H9 (cell line): ENCODE data around the gene CAB39L. TPM values are rescaled to one million over a fixed set of nuclear protein-coding genes. Genes with fewer than 3 reads are reported as not detected.

ENCODE experiments used
- DNase-seq: peaks from one replicate; pipeline ENCODE4 v3.0.0-alpha.2; 2017
- H2AFZ ChIP-seq: one replicate; pipeline ENCODE4 v1.6.1; 2013; ENCODE audit warnings: mild to moderate bottlenecking, low read length, control low read depth, moderate library complexity
- H2AK5ac ChIP-seq: 2 replicates; pipeline ENCODE4 v1.6.1; 2013; ENCODE audit warnings: low read length, control low read depth, mixed read lengths; ENCODE audit not compliant: insufficient read length
- H2BK120ac ChIP-seq: one replicate; pipeline ENCODE4 v1.6.1; 2013; ENCODE audit warnings: low read depth, mild to moderate bottlenecking, low read length, control low read depth, inconsistent platforms; ENCODE audit not compliant: poor library complexity, severe bottlenecking
- H2BK12ac ChIP-seq: 2 replicates; pipeline ENCODE4 v1.6.1; 2013; ENCODE audit warnings: low read length, control low read depth, mixed read lengths, low read depth; ENCODE audit not compliant: insufficient read length
- H2BK15ac ChIP-seq: 2 replicates; pipeline ENCODE4 v1.6.1; 2013; ENCODE audit warnings: low read depth, low read length, control low read depth
- H2BK20ac ChIP-seq: one replicate; pipeline ENCODE4 v1.6.1; 2013; ENCODE audit warnings: low read depth, mild to moderate bottlenecking, low read length, control low read depth, inconsistent platforms; ENCODE audit not compliant: poor library complexity, severe bottlenecking
- H2BK5ac ChIP-seq: 2 replicates; pipeline ENCODE4 v1.6.1; 2013; ENCODE audit warnings: low read length, control low read depth, mixed read lengths; ENCODE audit not compliant: insufficient read length
- H3K14ac ChIP-seq: 2 replicates; pipeline ENCODE4 v1.6.1; 2013; ENCODE audit warnings: low read length, control low read depth; ENCODE audit not compliant: insufficient read depth
- H3K18ac ChIP-seq: 2 replicates; pipeline ENCODE4 v1.6.1; 2013; ENCODE audit warnings: low read depth, mild to moderate bottlenecking, mixed read lengths, low read length, control low read depth; ENCODE audit not compliant: insufficient read length
- H3K23ac ChIP-seq: 2 replicates; pipeline ENCODE4 v1.6.1; 2013; ENCODE audit warnings: low read length, control low read depth, mixed read lengths, low read depth; ENCODE audit not compliant: insufficient read length
- H3K23me2 ChIP-seq: 2 replicates; pipeline ENCODE4 v1.6.1; 2013; ENCODE audit warnings: low read depth, mild to moderate bottlenecking, mixed read lengths, low read length, control low read depth; ENCODE audit not compliant: insufficient read length, poor library complexity, severe bottlenecking
- H3K27ac ChIP-seq: 2 replicates; pipeline ENCODE4 v1.5.1; 2013; ENCODE audit warnings: low read length, control low read depth, mixed read lengths, low read depth; ENCODE audit not compliant: insufficient read length
- H3K27me3 ChIP-seq: 2 replicates; pipeline ENCODE4 v1.6.1; 2013; ENCODE audit warnings: low read length, control low read depth, inconsistent platforms; ENCODE audit not compliant: insufficient read depth
- H3K4ac ChIP-seq: 2 replicates; pipeline ENCODE4 v1.6.1; 2013; ENCODE audit warnings: low read depth, mild to moderate bottlenecking, control low read depth, inconsistent platforms, low read length, moderate library complexity
- H3K4me1 ChIP-seq: 2 replicates; pipeline ENCODE4 v1.6.1; 2013; ENCODE audit warnings: low read length, control low read depth, inconsistent platforms; ENCODE audit not compliant: insufficient read depth
- H3K4me2 ChIP-seq: 2 replicates; pipeline ENCODE4 v1.6.1; 2013; ENCODE audit warnings: low read length, control low read depth, mixed read lengths; ENCODE audit not compliant: insufficient read length, insufficient read depth
- H3K56ac ChIP-seq: 2 replicates; pipeline ENCODE4 v1.6.1; 2013; ENCODE audit warnings: low read depth, mild to moderate bottlenecking, mixed read lengths, low read length, control low read depth; ENCODE audit not compliant: insufficient read length
- H3K79me1 ChIP-seq: 2 replicates; pipeline ENCODE4 v1.6.1; 2013; ENCODE audit warnings: low read depth, mild to moderate bottlenecking, moderate library complexity, low read length, control low read depth, inconsistent platforms; ENCODE audit not compliant: insufficient read depth, poor library complexity, severe bottlenecking
- H3K79me2 ChIP-seq: 2 replicates; pipeline ENCODE4 v1.6.1; 2013; ENCODE audit warnings: low read length, control low read depth, inconsistent platforms; ENCODE audit not compliant: insufficient read depth
- H3K9ac ChIP-seq: 2 replicates; pipeline ENCODE4 v1.6.1; 2013; ENCODE audit warnings: low read length, control low read depth, mixed read lengths; ENCODE audit not compliant: insufficient read length; ENCODE audit errors: extremely low read depth
- H3K9me3 ChIP-seq: one replicate; pipeline ENCODE4 v1.6.1; 2013; ENCODE audit warnings: low read depth, low read length, inconsistent platforms; ENCODE audit not compliant: control insufficient read depth
- H3T11ph ChIP-seq: one replicate; pipeline ENCODE4 v1.6.1; 2013; ENCODE audit warnings: mild to moderate bottlenecking, low read length, control low read depth, inconsistent platforms
- H4K20me1 ChIP-seq: one replicate; pipeline ENCODE4 v1.6.1; 2013; ENCODE audit not compliant: control insufficient read depth, insufficient read length, insufficient read depth
- H4K5ac ChIP-seq: 2 replicates; pipeline ENCODE4 v1.6.1; 2013; ENCODE audit warnings: low read depth, mild to moderate bottlenecking, mixed read lengths, low read length, control low read depth; ENCODE audit not compliant: insufficient read length
- H4K8ac ChIP-seq: replicated peaks from 2 replicates; pipeline ENCODE4 v1.6.1; 2013; ENCODE audit warnings: low read length, control low read depth, mixed read lengths, low read depth; ENCODE audit not compliant: insufficient read length
- H4K91ac ChIP-seq: 2 replicates; pipeline ENCODE4 v1.6.1; 2013; ENCODE audit warnings: low read depth, mild to moderate bottlenecking, moderate library complexity, mixed read lengths, low read length, control low read depth; ENCODE audit not compliant: insufficient read length
- H3K27ac Mint-ChIP-seq, 3 experiments: 2 replicates in 2 of 3; 3 replicates in 1 of 3; pipeline ENCODE4 v1.8.0; 2020 to 2021; ENCODE audit warnings: mixed read lengths in 3 of 3, mild to moderate bottlenecking in 1 of 3, moderate library complexity in 1 of 3
- H3K27me3 Mint-ChIP-seq: 2 replicates; pipeline ENCODE4 v1.8.0; 2021; ENCODE audit warnings: low read depth, mild to moderate bottlenecking, moderate library complexity, mixed read lengths
- H3K36me3 Mint-ChIP-seq, 3 experiments: 2 replicates in 2 of 3; 3 replicates in 1 of 3; pipeline ENCODE4 v1.8.0; 2020 to 2021; ENCODE audit warnings: low read depth in 3 of 3, mixed read lengths in 3 of 3; ENCODE audit not compliant: insufficient read depth in 1 of 3
- H3K4me1 Mint-ChIP-seq, 2 experiments: 2 replicates each; pipeline ENCODE4 v1.8.0; 2020; ENCODE audit warnings: mixed read lengths in 2 of 2
- H3K4me3 Mint-ChIP-seq, 2 experiments: 2 replicates in 1 of 2; 3 replicates in 1 of 2; pipeline ENCODE4 v1.8.0; 2020 to 2021; ENCODE audit warnings: mild to moderate bottlenecking in 2 of 2, mixed read lengths in 2 of 2, moderate library complexity in 1 of 2
- H3K9me3 Mint-ChIP-seq, 2 experiments: 2 replicates in 1 of 2; 3 replicates in 1 of 2; pipeline ENCODE4 v1.8.0; 2020; ENCODE audit warnings: mild to moderate bottlenecking in 2 of 2, mixed read lengths in 2 of 2, moderate library complexity in 1 of 2
- CTCF ChIP-seq: fragments of 200-600 bp; sonication (generic); conservative IDR thresholded peaks from 3 replicates; pipeline ENCODE4 v1.8.0; 2021; ENCODE audit warnings: antibody characterized with exemption, mild to moderate bottlenecking
- WGBS: extraction: QIAGEN DNeasy Blood & Tissue Kit; methylation state at CpG from one replicate; pipeline ENCODE4 v1.1.7; 2013; ENCODE audit warnings: missing lambda C conversion rate, low lambda C conversion rate, mixed read lengths; ENCODE audit not compliant: insufficient read length; ENCODE audit errors: extremely low coverage; 5-methylcytosine and 5-hydroxymethylcytosine counted together
- total RNA-seq: library from RNA; stranded (reverse); gene quantifications from 2 replicates; pipeline ENCODE4 v1.2.1, GENCODE V29; 2021

The CAB39L gene
- total RNA-seq, 1 experiment from 2014 or later = 6.0 TPM

GRCh38 chr13:49454388-49455006, 10.6 kb upstream of the CAB39L start:
- Mint-ChIP-seq H3K4me3 (no peak overlapping the region), H3K36me3 (no peaks in the 10 kb centered on the region), H3K27ac (no peak overlapping the region), H3K27me3 (no peaks in the 10 kb centered on the region), H3K9me3 (no peaks in the 10 kb centered on the region), H3K4me1 (no peaks in the 10 kb centered on the region)
- H3K79me1 ChIP-seq = no peaks in the 10 kb centered on the region
- H4K8ac ChIP-seq = no peak overlapping the region
- no peaks in the 10 kb centered on the region for H3K9me3 ChIP-seq
- no peak overlapping the region for H3K14ac ChIP-seq
- no peak for TF ChIP-seq CTCF
- no peak overlapping the region for H2BK5ac ChIP-seq
- H3K4me2 ChIP-seq = no peak overlapping the region
- no peak overlapping the region for H3T11ph ChIP-seq
- H3K9ac ChIP-seq = no peak overlapping the region
- H3K27me3 ChIP-seq = no peaks in the 10 kb centered on the region
- no peak overlapping the region for H3K27ac ChIP-seq
- H2BK12ac ChIP-seq = no peak overlapping the region
- no peak overlapping the region for H4K91ac ChIP-seq
- H3K18ac ChIP-seq = no peak overlapping the region
- no peak overlapping the region for H2AK5ac ChIP-seq
- H3K79me2 ChIP-seq = no peaks in the 10 kb centered on the region
- H2BK15ac ChIP-seq = no peak overlapping the region
- no peak overlapping the region for H2BK20ac ChIP-seq
- WGBS = no CpG with 5 or more reads among the region's 4 CpGs
- H3K23ac ChIP-seq = no peak overlapping the region
- H3K23me2 ChIP-seq = no peaks in the 10 kb centered on the region
- no peak overlapping the region for H3K4ac ChIP-seq
- no peaks in the 10 kb centered on the region for H4K20me1 ChIP-seq
- DNase-seq = no peak
- no peak overlapping the region for H4K5ac ChIP-seq
- no peak overlapping the region for H2BK120ac ChIP-seq
- H3K56ac ChIP-seq = no peak overlapping the region
- no peak overlapping the region for H2AFZ ChIP-seq
- no peaks in the 10 kb centered on the region for H3K4me1 ChIP-seq
